ENCODE measurements around the gene ARHGEF4. TPM values are rescaled to one million over a fixed set of nuclear protein-coding genes. Genes with fewer than 3 reads are reported as not detected.

Gene ARHGEF4
- total RNA-seq, 1 experiment from 2014 or later: 5.9 TPM

DNA sequence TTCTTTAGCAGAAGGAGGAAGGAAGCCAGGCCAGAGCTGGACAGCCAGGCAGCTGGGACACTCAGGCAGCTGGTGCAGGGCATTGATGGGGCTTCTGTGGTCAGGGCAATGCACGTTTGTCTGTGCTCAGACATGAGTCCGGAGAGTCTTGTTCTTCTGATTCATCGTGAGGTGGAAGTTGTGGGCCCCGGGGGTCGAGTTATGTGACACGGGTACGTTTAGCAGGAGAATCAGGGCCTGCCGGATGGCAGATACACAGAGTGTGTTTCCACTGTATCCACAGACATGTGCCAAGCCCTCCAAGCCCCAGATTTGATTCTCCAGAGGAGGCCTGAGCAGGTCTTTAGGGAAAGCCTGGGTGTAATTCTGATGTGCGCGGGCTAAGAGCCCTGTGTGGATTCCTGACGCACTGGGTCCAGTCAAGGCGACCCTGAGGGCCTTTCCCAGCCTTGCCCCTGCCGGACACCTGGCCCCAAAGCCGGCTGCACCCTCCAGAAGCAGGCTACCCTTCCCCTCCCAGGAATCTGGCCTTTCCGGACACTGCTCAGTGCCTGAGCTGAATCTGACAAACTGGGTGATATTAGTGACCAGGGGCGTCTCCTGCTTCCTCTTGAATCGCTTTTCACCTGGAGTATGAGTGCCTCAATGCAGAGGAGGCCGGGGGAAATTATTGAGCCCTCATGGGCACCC, 10.1 kb downstream of the ARHGEF4 start:
- DNase-seq (ENCODE audit: low read depth): no peak
- in situ Hi-C loops (cut with HindIII; ENCODE audit: low pct_unique_long_range_greater_than_20kb, low sequenced_read_pairs): no loop called here

DNA sequence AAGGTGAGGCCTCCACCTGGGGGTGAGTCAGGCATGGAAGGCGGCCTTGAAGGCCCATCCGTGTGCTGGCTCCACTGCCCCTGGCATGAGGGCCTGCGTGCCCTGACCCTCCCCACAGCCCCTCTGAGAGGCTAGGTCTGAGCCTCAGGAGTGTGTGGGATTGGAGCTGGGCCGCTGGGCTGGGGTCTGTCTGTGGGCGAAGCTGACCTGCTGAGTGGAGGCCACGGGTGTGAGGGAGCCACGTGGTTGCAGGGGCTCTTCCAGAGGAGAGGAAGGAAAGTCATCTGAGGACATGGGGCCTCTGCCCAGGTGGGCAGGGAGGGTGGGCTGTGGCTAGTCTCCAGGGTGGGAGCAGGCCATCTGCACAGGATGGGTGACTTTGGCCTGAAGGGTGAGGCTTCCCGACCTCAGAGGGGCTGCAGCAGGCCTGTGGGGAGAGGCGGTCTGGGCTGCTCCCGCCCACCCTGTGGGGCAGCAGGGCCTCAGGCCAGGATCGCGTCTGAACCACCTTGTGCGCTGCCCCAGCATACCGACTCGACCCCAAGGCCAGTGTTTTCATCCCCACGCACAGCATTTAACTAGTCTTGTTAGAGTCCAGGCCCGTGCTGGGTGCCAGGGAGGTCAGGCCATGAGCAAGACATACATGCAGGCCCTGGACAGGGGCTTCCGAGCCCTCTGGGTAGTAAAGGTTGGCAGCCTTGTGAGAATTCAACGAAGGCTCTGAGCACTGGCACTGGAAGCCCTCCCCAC, 11.2 kb downstream of the ARHGEF4 start:
- no peak for DNase-seq (ENCODE audit: low read depth)
- in situ Hi-C loops (cut with HindIII; ENCODE audit: low pct_unique_long_range_greater_than_20kb, low sequenced_read_pairs): no loop called here

- in situ Hi-C loops (cut with HindIII; ENCODE audit: low pct_unique_long_range_greater_than_20kb, low sequenced_read_pairs): no loop called here
- DNase-seq (ENCODE audit: low read depth): no peak
These were observed 12.0 kb downstream of the ARHGEF4 start for GRCh38 chr2:130848526-130849210.

DNA sequence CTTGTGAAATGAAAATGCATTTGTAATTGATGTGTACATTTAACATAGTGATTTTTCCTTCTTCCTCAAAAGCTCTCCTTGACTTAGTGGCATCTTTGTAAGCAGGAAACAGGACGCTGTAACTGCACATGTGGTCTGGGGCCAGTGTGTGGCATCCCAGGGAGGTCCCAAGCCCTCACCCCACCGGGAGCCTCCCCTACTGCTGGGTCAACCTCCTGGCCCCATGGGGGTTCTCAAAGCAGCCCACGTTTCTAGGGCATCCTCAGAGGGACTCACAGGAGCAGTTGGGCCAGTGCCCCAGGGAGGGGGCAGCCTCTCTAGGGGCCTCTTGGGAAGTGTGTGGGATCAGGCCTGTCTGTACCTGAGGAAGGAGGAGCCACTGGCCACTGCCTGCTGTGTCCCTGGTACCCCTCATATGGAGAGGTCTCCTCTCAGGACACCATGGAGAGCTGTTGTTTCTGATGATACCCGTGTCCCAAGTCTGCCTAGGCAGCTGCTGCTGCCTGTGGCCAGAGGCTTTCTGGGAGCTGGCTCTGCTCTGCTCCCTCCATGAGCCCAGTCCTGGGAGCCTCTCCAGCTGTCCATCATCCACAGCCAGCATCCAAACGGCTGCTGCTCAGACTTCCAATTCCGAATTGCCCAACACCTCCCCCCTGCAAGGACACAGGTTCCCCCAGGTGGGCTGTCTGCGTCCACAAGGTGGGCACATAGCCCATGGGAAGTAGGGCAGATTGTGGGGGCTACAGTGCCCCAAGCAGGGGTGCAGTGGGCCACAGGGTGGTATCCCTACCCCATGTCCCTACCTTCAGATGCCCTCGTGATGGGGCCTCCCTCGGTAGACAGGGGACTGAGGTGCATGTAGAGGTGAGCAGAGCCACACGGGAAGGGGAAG, 13.4 kb downstream of the ARHGEF4 start:
- in situ Hi-C loops (cut with HindIII; ENCODE audit: low pct_unique_long_range_greater_than_20kb, low sequenced_read_pairs): no loop called here
- DNase-seq (ENCODE audit: low read depth): no peak

- no peak for DNase-seq (ENCODE audit: low read depth)
- in situ Hi-C loops (cut with HindIII; ENCODE audit: low pct_unique_long_range_greater_than_20kb, low sequenced_read_pairs): no loop called here
These were observed 14.3 kb downstream of the ARHGEF4 start for GRCh38 chr2:130850788-130851623.

- no peak for DNase-seq (ENCODE audit: low read depth)
- in situ Hi-C loops (cut with HindIII; ENCODE audit: low pct_unique_long_range_greater_than_20kb, low sequenced_read_pairs): no loop called here
These were observed 15.1 kb downstream of the ARHGEF4 start for GRCh38 chr2:130851624-130852382.

DNA sequence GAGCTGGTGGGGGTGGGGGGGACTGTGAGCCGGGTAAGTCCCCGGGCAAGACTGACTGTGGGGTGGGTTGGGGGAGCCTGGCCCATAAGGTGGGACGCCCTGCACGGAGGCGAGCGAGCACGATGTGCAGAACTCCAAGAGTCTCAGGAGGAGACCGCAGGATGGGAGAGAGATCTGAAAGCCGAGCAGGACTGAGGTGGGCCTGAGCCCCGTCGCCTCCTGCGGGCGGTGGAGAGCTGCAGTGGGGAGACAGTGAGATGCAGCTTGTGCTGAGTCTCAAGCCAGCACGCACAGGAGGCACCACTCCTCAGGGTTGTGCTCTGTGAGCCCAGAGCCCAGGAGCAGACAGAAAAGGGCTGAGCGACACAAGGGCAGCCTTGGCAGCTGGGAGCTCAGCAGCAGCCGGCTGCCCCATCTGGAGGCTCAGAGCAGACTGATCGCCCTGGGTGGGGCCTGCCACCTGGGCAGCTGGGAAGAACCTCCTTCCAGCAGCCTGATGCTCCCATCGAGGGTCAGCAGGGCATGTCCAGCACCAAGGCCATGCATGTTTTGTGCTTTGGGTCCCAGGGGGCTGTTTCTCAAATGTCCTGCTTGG, 15.9 kb downstream of the ARHGEF4 start:
- in situ Hi-C loops (cut with HindIII; ENCODE audit: low pct_unique_long_range_greater_than_20kb, low sequenced_read_pairs): no loop called here
- DNase-seq (ENCODE audit: low read depth): no peak

- in situ Hi-C loops (cut with HindIII; ENCODE audit: low pct_unique_long_range_greater_than_20kb, low sequenced_read_pairs): no loop called here
- DNase-seq (ENCODE audit: low read depth): no peak
These were observed 16.7 kb downstream of the ARHGEF4 start for GRCh38 chr2:130853391-130853790.

DNA sequence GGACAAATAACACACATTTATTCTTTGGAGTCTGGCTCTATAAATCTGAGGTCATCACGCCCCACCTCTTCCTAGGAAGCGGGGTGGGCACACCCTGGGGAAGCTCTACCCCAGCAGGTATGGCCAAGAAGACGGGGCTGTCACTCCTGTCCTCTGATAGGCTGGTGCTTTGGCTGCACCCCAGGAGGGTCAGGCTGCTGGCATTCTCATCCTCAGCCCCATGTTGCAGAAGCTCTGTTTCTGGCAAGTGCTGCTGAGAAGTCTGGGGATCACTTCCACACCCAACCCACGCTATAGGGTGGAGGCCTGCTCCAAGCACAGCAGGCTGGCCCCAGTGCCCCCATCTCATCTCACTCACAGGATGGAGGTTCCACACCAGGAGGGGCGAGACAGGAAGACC, 17.6 kb downstream of the ARHGEF4 start:
- in situ Hi-C loops (cut with HindIII; ENCODE audit: low pct_unique_long_range_greater_than_20kb, low sequenced_read_pairs): no loop called here
- DNase-seq (ENCODE audit: low read depth): no peak

DNA sequence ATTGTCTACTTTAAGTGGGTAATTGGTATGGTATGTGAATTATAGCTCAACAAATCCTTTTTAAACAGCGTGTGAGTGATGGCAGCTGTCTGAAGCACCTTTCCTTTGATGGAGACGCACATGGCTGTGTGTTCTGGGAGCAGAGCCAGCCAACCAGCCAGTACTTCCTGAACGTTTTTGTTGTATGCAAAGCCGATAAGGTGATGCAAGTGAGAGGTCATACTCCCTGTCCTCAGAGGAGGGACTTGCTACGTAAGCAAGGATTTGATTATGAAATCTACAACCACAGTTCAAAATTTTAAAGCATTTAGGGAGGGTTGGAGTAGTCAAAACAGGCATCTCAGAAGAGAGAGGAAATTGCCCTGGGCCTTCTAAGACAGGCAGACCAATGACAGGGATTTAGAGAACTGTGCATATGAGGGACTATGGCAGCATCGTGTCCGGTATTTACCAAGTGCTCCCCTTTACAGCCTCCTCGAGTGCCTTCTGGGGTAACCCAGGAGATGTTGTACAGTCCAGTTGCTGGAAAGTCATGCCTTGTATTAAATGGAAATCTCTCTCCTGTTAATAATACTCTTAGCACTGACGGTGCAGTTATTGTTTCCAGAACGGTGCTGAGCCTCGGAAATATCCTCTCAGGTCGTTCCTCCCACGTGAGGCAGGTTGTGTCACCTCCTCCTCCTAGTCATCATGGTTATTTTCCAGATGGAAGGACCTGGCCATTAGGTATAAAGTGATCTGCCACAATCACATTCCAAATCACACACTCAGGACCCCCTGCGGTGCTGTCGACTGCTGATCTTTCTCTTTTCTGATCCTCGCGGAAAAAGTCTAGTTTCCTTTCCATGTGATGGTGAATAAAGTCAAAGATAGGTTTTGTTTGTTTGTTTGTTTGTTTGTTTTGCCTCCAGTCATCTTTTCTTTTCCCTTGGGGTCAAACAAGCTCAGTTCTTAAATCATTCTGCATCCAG, 28.4 kb downstream of the ARHGEF4 start:
- in situ Hi-C loops (cut with HindIII; ENCODE audit: low pct_unique_long_range_greater_than_20kb, low sequenced_read_pairs): no loop called here
- no peak for DNase-seq (ENCODE audit: low read depth)

GRCh38 chr2:130869441-130870160, 32.9 kb downstream of the ARHGEF4 start:
- in situ Hi-C loops (cut with HindIII; ENCODE audit: low pct_unique_long_range_greater_than_20kb, low sequenced_read_pairs): no loop called here

GRCh38 chr2:130870161-130870485, 33.4 kb downstream of the ARHGEF4 start:
- no peak for DNase-seq (ENCODE audit: low read depth)
- in situ Hi-C loops (cut with HindIII; ENCODE audit: low pct_unique_long_range_greater_than_20kb, low sequenced_read_pairs): no loop called here

More at GRCh38 chr2:130869441-130870160, 32.9 kb downstream of the ARHGEF4 start:
- DNase-seq (ENCODE audit: low read depth): no peak

DNA sequence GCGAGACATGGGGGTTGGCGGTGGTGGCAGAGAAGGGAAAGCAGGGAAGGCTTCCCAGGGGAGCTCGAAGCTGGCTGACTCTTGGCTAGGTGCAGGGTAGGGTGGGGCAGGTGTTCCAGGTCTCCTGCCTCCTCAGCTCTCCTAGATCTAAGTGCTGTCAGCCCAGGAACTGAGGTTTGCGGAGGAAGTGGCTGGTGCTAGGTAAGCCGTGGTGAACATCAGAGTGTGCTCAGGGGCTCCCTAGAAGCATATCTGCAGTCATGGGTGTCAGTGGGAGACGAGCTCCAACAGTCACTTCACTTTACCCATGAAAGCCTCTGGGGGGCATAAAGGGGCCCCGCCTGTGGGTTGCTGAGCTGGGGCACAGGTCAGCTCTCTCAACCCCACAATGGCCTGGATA, 34.1 kb downstream of the ARHGEF4 start:
- in situ Hi-C loops (cut with HindIII; ENCODE audit: low pct_unique_long_range_greater_than_20kb, low sequenced_read_pairs): no loop called here

DNA sequence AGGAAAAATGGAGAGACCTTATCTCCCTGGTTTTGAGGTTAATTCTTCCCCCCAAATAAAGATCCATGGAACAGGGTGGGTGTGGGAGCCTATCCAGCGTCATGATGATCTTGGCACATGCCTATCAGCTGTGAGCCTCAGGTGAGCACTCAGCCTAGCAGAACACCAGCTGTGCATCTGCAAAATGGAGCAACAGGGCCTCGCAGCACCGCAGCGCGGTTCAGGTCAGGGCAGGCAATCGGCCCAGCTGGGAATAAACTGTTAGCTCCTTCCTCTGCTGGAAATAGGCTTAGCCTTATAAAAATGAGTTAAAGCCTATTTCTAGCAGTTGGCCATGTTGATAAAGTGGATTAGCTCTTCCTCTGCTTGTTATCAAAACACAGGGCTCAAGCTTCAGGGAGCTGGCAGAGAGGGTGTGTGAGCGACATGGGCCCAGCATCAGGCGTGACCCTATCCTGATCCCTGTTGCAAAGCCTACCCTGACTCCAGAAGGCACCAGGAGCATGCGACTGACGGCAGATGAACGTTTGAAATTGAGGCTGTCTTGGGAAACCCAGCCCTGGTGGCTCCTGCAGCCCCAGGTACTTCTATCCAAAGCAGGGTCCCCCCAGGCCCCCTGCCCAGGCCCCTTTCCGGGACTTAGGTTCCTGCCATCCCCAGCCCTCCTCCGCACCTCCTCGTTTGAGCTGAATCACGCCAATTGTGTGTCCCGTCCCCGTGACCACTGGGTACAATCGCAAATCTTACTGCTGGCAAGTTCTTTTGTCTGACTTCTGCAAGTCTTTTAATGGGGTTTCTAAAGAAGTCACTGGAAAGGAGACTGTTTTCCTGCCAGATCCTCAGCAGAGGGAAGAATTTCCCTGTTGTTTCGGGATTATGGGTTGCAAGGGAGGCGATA, 35.4 kb downstream of the ARHGEF4 start:
- in situ Hi-C loops (cut with HindIII; ENCODE audit: low pct_unique_long_range_greater_than_20kb, low sequenced_read_pairs): no loop called here
- no peak for DNase-seq (ENCODE audit: low read depth)

More for the DNA sequence above, 34.1 kb downstream of the ARHGEF4 start:
- no peak for DNase-seq (ENCODE audit: low read depth)
